Common myeloid progenitor, CD34-positive (primary cell): ENCODE data around the gene ADAM15.
A peak's percentile ranks its signal among the peaks of the same experiment; 100 is the strongest.

ENCODE experiments used
- CTCF ChIA-PET: fragments of 350-600 bp; sonication (Branson Sonifier 250); formaldehyde crosslinking; loops from one replicate; lab custom pipeline; 2021; ENCODE audit warnings: antibody characterized with exemption; lab: Charles Lee
- POLR2A ChIA-PET: fragments of 350-600 bp; sonication (Branson Sonifier 250); formaldehyde crosslinking; loops from one replicate; lab custom pipeline; 2021; ENCODE audit warnings: antibody characterized with exemption; lab: Charles Lee
- DNase-seq, 3 donors: peaks; one replicate each; pipeline versions ENCODE4 v3.0.0 to v3.0.0-alpha.2; 2013
- H3K27ac ChIP-seq, 2 experiments: 1 replicate in 1 of 2; 2 replicates in 1 of 2; pipeline ENCODE4 v1.7.0; 2013; ENCODE audit warnings: inconsistent platforms in 2 of 2, low read length in 2 of 2, mild to moderate bottlenecking in 2 of 2, low read depth in 1 of 2, moderate library complexity in 1 of 2; ENCODE audit not compliant: severe bottlenecking in 2 of 2, insufficient read depth in 1 of 2, poor library complexity in 1 of 2
- H3K27me3 ChIP-seq, 5 experiments: replicated peaks in 2 of 5; 1 replicate in 3 of 5; 2 replicates in 2 of 5; pipeline versions ENCODE4 v1.6.1 to v1.7.0; 2013; ENCODE audit warnings: low read length in 4 of 5, mild to moderate bottlenecking in 2 of 5, moderate library complexity in 2 of 5, inconsistent platforms in 1 of 5; ENCODE audit not compliant: insufficient read depth in 5 of 5, control insufficient read depth in 4 of 5
- H3K36me3 ChIP-seq, 4 experiments: 1 replicate in 2 of 4; 2 replicates in 2 of 4; pipeline versions ENCODE4 v1.6.1 to v1.7.0; 2013; ENCODE audit warnings: low read length in 3 of 4, control low read depth in 1 of 4, mild to moderate bottlenecking in 1 of 4; ENCODE audit not compliant: control insufficient read depth in 4 of 4, insufficient read depth in 4 of 4
- H3K4me1 ChIP-seq, 4 experiments: 1 replicate in 3 of 4; 2 replicates in 1 of 4; pipeline versions ENCODE4 v1.6.1 to v1.7.1; 2013; ENCODE audit warnings: low read length in 3 of 4, mild to moderate bottlenecking in 3 of 4, control low read depth in 1 of 4, inconsistent platforms in 1 of 4, moderate library complexity in 1 of 4; ENCODE audit not compliant: control insufficient read depth in 4 of 4, insufficient read depth in 4 of 4; ENCODE audit errors: control extremely low read depth in 1 of 4
- H3K4me3 ChIP-seq, 7 experiments: 1 replicate in 4 of 7; 2 replicates in 3 of 7; pipeline versions ENCODE4 v1.5.1 to v1.7.0; 2013; ENCODE audit warnings: mild to moderate bottlenecking in 7 of 7, low read length in 6 of 7, moderate library complexity in 6 of 7, inconsistent platforms in 2 of 7, low read depth in 2 of 7, control low read depth in 1 of 7; ENCODE audit not compliant: insufficient read depth in 4 of 7, control insufficient read depth in 1 of 7; ENCODE audit errors: extremely low read depth in 1 of 7
- H3K9me3 ChIP-seq, 5 experiments: 1 replicate in 4 of 5; 2 replicates in 1 of 5; pipeline versions ENCODE4 v1.6.1 to v1.7.1; 2013; ENCODE audit warnings: low read length in 4 of 5, mild to moderate bottlenecking in 2 of 5, inconsistent platforms in 1 of 5, low read depth in 1 of 5, moderate library complexity in 1 of 5; ENCODE audit not compliant: control insufficient read depth in 4 of 5, insufficient read depth in 2 of 5; ENCODE audit errors: control extremely low read depth in 1 of 5
- WGBS: methylation state at CpG from one replicate; pipeline ENCODE4 v1.1.5; 2013; ENCODE audit not compliant: insufficient coverage; 5-methylcytosine and 5-hydroxymethylcytosine counted together

Gene ADAM15

DNA sequence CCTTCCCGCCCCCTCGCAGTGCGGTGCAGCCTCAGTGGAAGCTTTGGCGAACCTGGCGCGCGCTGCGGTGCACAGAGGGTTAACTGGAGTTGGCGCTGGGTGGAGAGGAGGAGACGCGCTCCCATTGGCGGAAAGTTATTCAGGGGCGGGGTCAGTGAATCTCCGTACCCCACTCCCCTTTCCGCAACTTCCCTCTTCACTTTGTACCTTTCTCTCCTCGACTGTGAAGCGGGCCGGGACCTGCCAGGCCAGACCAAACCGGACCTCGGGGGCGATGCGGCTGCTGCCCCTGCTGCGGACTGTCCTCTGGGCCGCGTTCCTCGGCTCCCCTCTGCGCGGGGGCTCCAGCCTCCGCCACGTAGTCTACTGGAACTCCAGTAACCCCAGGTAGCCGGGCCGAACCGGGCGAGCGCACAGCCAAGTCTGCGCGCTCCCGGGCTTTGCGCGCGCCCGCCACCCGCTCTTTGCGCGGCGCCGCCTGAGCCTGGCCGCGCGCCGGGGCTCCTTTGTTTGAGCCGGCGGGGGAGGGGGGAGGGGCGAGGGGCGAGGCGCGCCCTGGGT lies 12.5 kb downstream of the ADAM15 start, which contains the start of gene EFNA4:
Gene EFNA4 (plus strand): TSS at position 191 of the 561 bp plus-strand sequence. CDS start 84 bp downstream, at position 275.
- peak within 1 kb of the TSS; percentile 44 to 88 (median 76) for H3K4me3 ChIP-seq
- peak; percentile 88 to 95 (median 95) for DNase-seq
- CTCF ChIA-PET = interaction anchor here (0.9 to 22.6 kb wide), 7 partner anchors 12 to 53 kb away, joined by 3 to 368 read pairs (median 5); partner anchors contain the start of genes ADAM15 and EFNA3
- H3K4me1 ChIP-seq = peaks cover 0 to 29% (median 27%) of the 10 kb centered on the region in 4 experiments
- H3K36me3 ChIP-seq = peaks cover 0 to 13% (median 7%) of the 10 kb centered on the region in 4 experiments
- no peaks in the 10 kb centered on the region for H3K9me3 ChIP-seq
- POLR2A ChIA-PET = interaction anchor here (0.6 to 1.9 kb wide), 2 partner anchors 21 to 67 kb away, joined by 3 to 10 read pairs; no protein-coding TSS in a partner anchor
- no peaks in the 10 kb centered on the region for H3K27me3 ChIP-seq
- peak within 1 kb of the TSS in 1 of 2 experiments; percentile 34 for H3K27ac ChIP-seq
- WGBS = 0% methylated on average over 13 of the region's 57 CpGs

GRCh38 chr1:155064111-155064831 lies 13.2 kb downstream of the ADAM15 start:
- no peaks in the 10 kb centered on the region for H3K9me3 ChIP-seq
- WGBS = 0% methylated on average over 9 of the region's 14 CpGs
- peaks cover 0 to 15% (median 7%) of the 10 kb centered on the region in 4 experiments for H3K36me3 ChIP-seq
- H3K4me3 ChIP-seq = peak overlapping the region; percentile 44 to 88 (median 76)
- CTCF ChIA-PET = interaction anchor here (0.7 to 22.6 kb wide), 7 partner anchors 12 to 109 kb away, joined by 3 to 368 read pairs (median 7); partner anchors contain the start of genes ADAM15, EFNA3 and PBXIP1
- peaks cover 0 to 29% (median 27%) of the 10 kb centered on the region in 4 experiments for H3K4me1 ChIP-seq
- POLR2A ChIA-PET = interaction anchor here (1.9 kb wide), 1 partner anchor 20 kb away, joined by 10 read pairs; no protein-coding TSS in a partner anchor
- DNase-seq = peak in 2 of 3 donors; percentile 63 to 72
- no peaks in the 10 kb centered on the region for H3K27me3 ChIP-seq
- peak overlapping the region in 1 of 2 experiments; percentile 34 for H3K27ac ChIP-seq

DNA sequence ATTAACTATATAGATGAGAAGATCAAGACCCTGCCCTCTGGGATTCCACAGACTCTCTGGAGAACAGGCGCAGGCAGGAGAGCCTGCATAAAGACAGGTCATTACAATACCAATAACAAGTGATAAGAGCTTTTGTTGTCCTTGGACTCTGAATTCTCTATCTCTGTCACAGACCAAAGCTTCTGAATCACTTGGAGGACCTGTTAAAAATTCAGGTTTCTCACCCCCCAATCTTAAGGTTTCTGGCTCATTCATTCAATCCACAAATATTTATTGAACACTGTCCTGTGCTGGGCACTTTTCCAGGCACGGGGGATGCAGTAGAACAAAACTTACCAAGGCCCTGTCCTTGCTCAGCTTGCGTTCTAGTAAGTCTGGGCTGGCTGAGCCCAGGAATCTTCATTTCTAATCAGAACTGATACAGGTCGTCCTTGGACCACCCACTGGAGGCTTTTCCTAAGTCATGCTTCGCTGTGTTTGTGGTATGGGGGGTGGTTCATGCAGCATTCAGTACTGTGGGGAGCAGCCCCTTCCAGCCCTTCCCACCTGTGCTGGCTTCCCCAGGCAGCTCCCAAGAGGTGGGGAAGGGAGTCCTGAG lies 13.8 kb downstream of the ADAM15 start:
- no peak overlapping the region for H3K4me3 ChIP-seq
- peaks cover 0 to 32% (median 27%) of the 10 kb centered on the region in 4 experiments for H3K4me1 ChIP-seq
- no peaks in the 10 kb centered on the region for H3K27me3 ChIP-seq
- ChIA-PET POLR2A (interaction anchor here (0.6 kb wide), 1 partner anchor 42 kb away, joined by 4 read pairs; no protein-coding TSS in a partner anchor), CTCF (interaction anchor here (1.5 to 22.6 kb wide), 4 partner anchors 11 to 27 kb away, joined by 7 to 368 read pairs (median 144); partner anchors contain the start of genes ADAM15 and EFNA3)
- no peak overlapping the region for H3K27ac ChIP-seq
- H3K9me3 ChIP-seq = no peaks in the 10 kb centered on the region
- DNase-seq = no peak
- peaks cover 0 to 16% (median 9%) of the 10 kb centered on the region in 4 experiments for H3K36me3 ChIP-seq
- 90% methylated on average over 4 of the region's 5 CpGs for WGBS

GRCh38 chr1:155066777-155067176 lies 15.7 kb downstream of the ADAM15 start:
- H3K27ac ChIP-seq = no peak overlapping the region
- no peaks in the 10 kb centered on the region for H3K9me3 ChIP-seq
- WGBS = 97% methylated on average over 7 of the region's 8 CpGs
- DNase-seq = no peak
- peaks cover 0 to 42% (median 37%) of the 10 kb centered on the region in 4 experiments for H3K4me1 ChIP-seq
- no peaks in the 10 kb centered on the region for H3K27me3 ChIP-seq
- CTCF ChIA-PET = interaction anchor here (0.8 to 22.6 kb wide), 6 partner anchors 9 to 103 kb away, joined by 3 to 368 read pairs (median 66); partner anchors contain the start of genes ADAM15 and EFNA3
- POLR2A ChIA-PET = no interaction called here
- peaks cover 0 to 11% (median 6%) of the 10 kb centered on the region in 4 experiments for H3K36me3 ChIP-seq
- no peak overlapping the region for H3K4me3 ChIP-seq

DNA sequence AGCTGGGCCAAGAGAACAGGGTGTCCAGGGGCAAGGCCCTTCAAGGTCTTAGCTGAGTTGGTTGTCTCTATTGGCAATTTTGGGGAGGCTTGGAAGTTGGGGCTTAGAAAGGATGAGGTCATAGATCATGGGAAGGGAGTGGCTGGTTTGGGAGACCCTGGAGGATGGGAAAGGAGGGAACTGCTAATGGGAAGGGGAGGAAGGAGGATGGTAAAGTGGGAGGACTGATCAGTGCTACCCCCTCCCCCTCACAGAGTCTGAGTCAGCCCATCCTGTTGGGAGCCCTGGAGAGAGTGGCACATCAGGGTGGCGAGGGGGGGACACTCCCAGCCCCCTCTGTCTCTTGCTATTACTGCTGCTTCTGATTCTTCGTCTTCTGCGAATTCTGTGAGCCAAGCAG lies 17.5 kb downstream of the ADAM15 start:
- CTCF ChIA-PET = interaction anchor here (1.0 to 22.6 kb wide), 6 partner anchors 7 to 100 kb away, joined by 3 to 368 read pairs (median 12); partner anchors contain the start of genes ADAM15 and EFNA3
- H3K4me1 ChIP-seq = peaks cover 0 to 35% (median 27%) of the 10 kb centered on the region in 4 experiments
- peaks cover 0 to 11% (median 6%) of the 10 kb centered on the region in 4 experiments for H3K36me3 ChIP-seq
- WGBS = 100% methylated on average over 1 of the region's 3 CpGs
- H3K9me3 ChIP-seq = no peaks in the 10 kb centered on the region
- no peak for DNase-seq
- POLR2A ChIA-PET = no interaction called here
- H3K4me3 ChIP-seq = no peak overlapping the region
- no peaks in the 10 kb centered on the region for H3K27me3 ChIP-seq
- H3K27ac ChIP-seq = no peak overlapping the region

DNA sequence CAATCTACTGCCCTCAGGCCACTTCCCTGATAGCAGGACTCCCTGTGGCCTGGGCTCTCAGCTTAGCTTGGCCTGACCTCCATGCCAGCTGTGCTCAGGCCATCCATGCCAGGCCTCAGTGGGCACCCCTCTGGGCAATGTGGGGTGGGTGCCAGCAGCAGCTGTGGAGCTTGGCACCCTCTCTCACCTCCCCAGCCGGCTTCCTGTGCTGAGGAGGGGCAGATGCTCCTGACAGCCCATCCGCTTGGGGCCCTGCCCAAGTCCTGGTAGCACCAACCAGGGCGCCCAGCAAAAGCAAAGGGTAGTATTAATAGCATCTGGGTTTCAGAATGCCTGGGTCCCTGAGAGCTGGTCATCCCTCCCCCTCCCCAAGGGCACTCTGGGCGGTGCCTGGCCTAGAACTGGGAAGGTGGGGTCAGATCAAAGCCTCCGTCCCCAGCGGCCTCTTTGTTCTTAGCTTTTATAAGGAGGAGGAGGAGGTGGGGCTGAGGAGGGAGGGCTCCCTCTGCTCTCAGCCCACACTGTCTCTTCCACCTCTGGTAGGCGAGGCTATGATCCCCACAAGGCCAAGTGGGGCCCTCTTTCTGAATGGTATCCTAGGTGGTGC lies 18.5 kb downstream of the ADAM15 start:
- DNase-seq = no peak
- peaks cover 0 to 11% (median 6%) of the 10 kb centered on the region in 4 experiments for H3K36me3 ChIP-seq
- H3K27ac ChIP-seq = no peak overlapping the region
- peaks cover 0 to 36% (median 26%) of the 10 kb centered on the region in 4 experiments for H3K4me1 ChIP-seq
- H3K4me3 ChIP-seq = no peak overlapping the region
- POLR2A ChIA-PET = interaction anchor here (1.1 kb wide), 1 partner anchor 9 kb away, joined by 3 read pairs; the partner anchor contains the start of gene EFNA3
- CTCF ChIA-PET = interaction anchor here (0.9 to 22.6 kb wide), 10 partner anchors 8 to 142 kb away, joined by 3 to 368 read pairs (median 4); partner anchors contain the start of gene ADAM15
- 63% methylated on average over 1 of the region's 7 CpGs for WGBS
- H3K9me3 ChIP-seq = no peaks in the 10 kb centered on the region
- no peaks in the 10 kb centered on the region for H3K27me3 ChIP-seq
